ENCODE measurements around the gene RAP1GDS1. TPM values are rescaled to one million over a fixed set of nuclear protein-coding genes. Genes with fewer than 3 reads are reported as not detected.

The RAP1GDS1 gene, protein sequence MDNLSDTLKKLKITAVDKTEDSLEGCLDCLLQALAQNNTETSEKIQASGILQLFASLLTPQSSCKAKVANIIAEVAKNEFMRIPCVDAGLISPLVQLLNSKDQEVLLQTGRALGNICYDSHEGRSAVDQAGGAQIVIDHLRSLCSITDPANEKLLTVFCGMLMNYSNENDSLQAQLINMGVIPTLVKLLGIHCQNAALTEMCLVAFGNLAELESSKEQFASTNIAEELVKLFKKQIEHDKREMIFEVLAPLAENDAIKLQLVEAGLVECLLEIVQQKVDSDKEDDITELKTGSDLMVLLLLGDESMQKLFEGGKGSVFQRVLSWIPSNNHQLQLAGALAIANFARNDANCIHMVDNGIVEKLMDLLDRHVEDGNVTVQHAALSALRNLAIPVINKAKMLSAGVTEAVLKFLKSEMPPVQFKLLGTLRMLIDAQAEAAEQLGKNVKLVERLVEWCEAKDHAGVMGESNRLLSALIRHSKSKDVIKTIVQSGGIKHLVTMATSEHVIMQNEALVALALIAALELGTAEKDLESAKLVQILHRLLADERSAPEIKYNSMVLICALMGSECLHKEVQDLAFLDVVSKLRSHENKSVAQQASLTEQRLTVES
- polyA plus RNA-seq = 43.2 to 58.1 TPM (median 43.3 TPM) in 3 replicates
- polyA plus RNA-seq (2011; ENCODE audit: low read depth) = 319 TPM
- polyA plus RNA-seq (2011; cell fraction: cytosol; rRNA removed) = 35.6 and 66.5 TPM in 2 replicates
- 34.6 and 37.9 TPM in 2 replicates for polyA plus RNA-seq (2011; cell fraction: nucleus; rRNA removed)
- 39.2 and 51.9 TPM in 2 replicates for polyA plus RNA-seq (2012; ENCODE audit: low replicate concordance)
- polyA minus RNA-seq = 20.6 to 111 TPM (median 70.1 TPM) in 3 replicates
- polyA minus RNA-seq (2011; cell fraction: cytosol; rRNA and poly(A)+ RNA removed) = 97.8 TPM
- polyA minus RNA-seq (2011; cell fraction: nucleus; rRNA and poly(A)+ RNA removed) = 48.6 and 89.5 TPM in 2 replicates

DNA sequence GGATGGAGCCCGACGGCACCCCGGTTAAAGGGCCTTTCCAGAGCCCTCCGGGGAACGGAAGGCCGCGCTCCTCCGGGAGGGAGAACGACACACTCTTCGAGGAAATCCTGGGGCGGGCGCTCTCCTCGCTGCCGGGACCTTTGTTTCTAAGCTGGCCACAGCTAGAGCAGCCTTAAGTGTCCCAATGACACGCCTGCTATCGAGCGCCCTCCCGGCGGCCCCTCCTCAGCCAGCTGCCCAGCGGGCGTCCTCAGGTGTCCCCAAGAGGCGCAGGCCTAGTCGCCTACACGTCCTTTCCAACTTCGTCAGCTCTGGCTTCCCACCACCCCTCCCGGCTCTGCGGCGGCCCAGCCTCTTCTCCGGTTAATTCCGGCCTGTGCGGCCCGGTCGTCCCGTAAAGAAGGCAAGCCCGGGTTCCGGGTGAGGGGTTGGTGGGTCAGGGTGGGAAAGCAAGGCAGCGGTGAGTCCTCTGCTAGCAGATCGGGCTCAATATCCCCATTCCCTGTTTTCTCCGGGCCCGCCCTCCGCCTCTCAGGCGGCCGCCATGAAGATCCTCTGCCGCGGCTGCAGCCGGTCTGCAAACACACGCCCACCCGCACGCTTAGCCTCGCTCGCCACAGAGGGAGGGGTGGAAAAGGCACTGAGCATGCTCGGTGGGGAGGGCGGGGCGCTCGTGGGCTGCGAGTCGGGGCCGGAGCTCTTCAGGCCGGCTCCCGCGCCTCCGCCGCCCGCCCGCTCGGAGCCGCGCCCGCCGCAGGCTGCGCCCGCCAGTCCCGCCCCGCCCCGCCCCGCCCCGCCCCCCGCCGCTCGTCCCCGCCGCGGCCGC is at the start of gene RAP1GDS1:
Gene RAP1GDS1 (plus strand): TSS at position 806 of the 826 bp plus-strand sequence. CDS start 182 bp downstream, outside the sequence.
- peak within 1 kb of the TSS; percentile 90 for H3K27ac ChIP-seq (ENCODE audit: control insufficient read depth, insufficient read depth, low read length)
- FAIRE-seq (no peak), DNase-seq (ENCODE audit: low read depth, low spot score) (peak; percentile 23)
- TF ChIP-seq, protein P1, sequence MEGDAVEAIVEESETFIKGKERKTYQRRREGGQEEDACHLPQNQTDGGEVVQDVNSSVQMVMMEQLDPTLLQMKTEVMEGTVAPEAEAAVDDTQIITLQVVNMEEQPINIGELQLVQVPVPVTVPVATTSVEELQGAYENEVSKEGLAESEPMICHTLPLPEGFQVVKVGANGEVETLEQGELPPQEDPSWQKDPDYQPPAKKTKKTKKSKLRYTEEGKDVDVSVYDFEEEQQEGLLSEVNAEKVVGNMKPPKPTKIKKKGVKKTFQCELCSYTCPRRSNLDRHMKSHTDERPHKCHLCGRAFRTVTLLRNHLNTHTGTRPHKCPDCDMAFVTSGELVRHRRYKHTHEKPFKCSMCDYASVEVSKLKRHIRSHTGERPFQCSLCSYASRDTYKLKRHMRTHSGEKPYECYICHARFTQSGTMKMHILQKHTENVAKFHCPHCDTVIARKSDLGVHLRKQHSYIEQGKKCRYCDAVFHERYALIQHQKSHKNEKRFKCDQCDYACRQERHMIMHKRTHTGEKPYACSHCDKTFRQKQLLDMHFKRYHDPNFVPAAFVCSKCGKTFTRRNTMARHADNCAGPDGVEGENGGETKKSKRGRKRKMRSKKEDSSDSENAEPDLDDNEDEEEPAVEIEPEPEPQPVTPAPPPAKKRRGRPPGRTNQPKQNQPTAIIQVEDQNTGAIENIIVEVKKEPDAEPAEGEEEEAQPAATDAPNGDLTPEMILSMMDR (optimal IDR thresholded peaks at IDR 0.05 in 1 of 3, IDR thresholded peaks at IDR 0.05 in 1 of 3, conservative IDR thresholded peaks at IDR 0.05 in 1 of 3; ENCODE audit: extremely low read depth in 1 of 3, insufficient read depth in 2 of 3, low read length in 3 of 3) = no peak
- no peak for TF ChIP-seq EZH2 (IDR thresholded peaks at IDR 0.05; ENCODE audit: low read length)
- H3K36me3 ChIP-seq (ENCODE audit: control insufficient read depth in 2 of 2, extremely low read depth in 1 of 2, insufficient read depth in 2 of 2, low read length in 2 of 2) = no peaks in the 10 kb centered on the region
- peaks cover 2% of the 10 kb centered on the region for H4K20me1 ChIP-seq (ENCODE audit: control insufficient read depth, extremely low read depth, insufficient read depth, low read length)
- H3K79me2 ChIP-seq (ENCODE audit: control insufficient read depth, insufficient read depth, low read length) = peaks cover 49% of the 10 kb centered on the region
- peak within 1 kb of the TSS; percentile 90 for H2AFZ ChIP-seq (ENCODE audit: control insufficient read depth, low read length)
- no peaks in the 10 kb centered on the region for H3K9me3 ChIP-seq (ENCODE audit: control insufficient read depth, low read depth, low read length)
- H3K9me1 ChIP-seq (ENCODE audit: control insufficient read depth, extremely low read depth, insufficient read depth, low read length) = no peaks in the 10 kb centered on the region
- peak within 1 kb of the TSS; percentile 94 for H3K4me2 ChIP-seq (ENCODE audit: control insufficient read depth, extremely low read depth, insufficient read depth, low read depth, low read length)
- no peaks in the 10 kb centered on the region for H3K27me3 ChIP-seq (ENCODE audit: control insufficient read depth, extremely low read depth, insufficient read depth, low read length)
- dilution Hi-C loops (cut with MboI; ENCODE audit: extremely low pct_ligation_motif_present, low sequenced_read_pairs) = no loop called here
- peaks cover 17% of the 10 kb centered on the region for H3K4me1 ChIP-seq (ENCODE audit: control insufficient read depth, extremely low read depth, insufficient read depth, low read length)
- peak within 1 kb of the TSS; percentile 74 to 99 (median 93) for H3K4me3 ChIP-seq (ENCODE audit: control insufficient read depth in 2 of 3, extremely low read depth in 1 of 3, insufficient read depth in 2 of 3, low read depth in 1 of 3, low read length in 3 of 3)
- peak within 1 kb of the TSS; percentile 90 for H3K9ac ChIP-seq (ENCODE audit: control insufficient read depth, extremely low read depth, insufficient read depth, low read length)

DNA sequence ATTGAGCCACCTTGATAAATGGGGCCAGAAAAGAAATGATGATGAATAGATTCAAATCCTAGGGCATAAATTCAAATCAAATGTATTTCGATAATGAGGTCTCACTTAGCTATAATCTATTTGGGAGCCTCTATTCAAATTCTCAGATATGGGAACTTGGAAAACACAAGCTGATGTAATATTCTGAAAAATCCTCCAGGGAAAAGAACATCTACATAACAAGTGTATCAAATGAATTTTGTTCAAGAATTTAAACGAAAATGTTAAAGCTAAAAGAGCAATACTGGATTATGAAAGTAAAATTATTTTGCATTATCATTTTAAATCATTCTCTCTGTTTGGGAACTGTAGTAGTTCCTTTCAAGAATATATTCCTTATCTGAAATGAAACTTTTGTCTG is 38.9 kb upstream of the RAP1GDS1 start:
- Histone ChIP-seq H3K27me3 (ENCODE audit: control insufficient read depth, extremely low read depth, insufficient read depth, low read length) (no peaks in the 10 kb centered on the region), H3K4me3 (ENCODE audit: control insufficient read depth in 2 of 3, extremely low read depth in 1 of 3, insufficient read depth in 2 of 3, low read depth in 1 of 3, low read length in 3 of 3) (no peak overlapping the region), H3K79me2 (ENCODE audit: control insufficient read depth, insufficient read depth, low read length) (no peaks in the 10 kb centered on the region), H3K4me2 (ENCODE audit: control insufficient read depth, extremely low read depth, insufficient read depth, low read depth, low read length) (no peak overlapping the region), H3K27ac (ENCODE audit: control insufficient read depth, insufficient read depth, low read length) (no peak overlapping the region), H3K4me1 (ENCODE audit: control insufficient read depth, extremely low read depth, insufficient read depth, low read length) (no peaks in the 10 kb centered on the region), H3K9ac (ENCODE audit: control insufficient read depth, extremely low read depth, insufficient read depth, low read length) (no peak overlapping the region), H3K9me1 (ENCODE audit: control insufficient read depth, extremely low read depth, insufficient read depth, low read length) (no peaks in the 10 kb centered on the region), H3K36me3 (ENCODE audit: control insufficient read depth in 2 of 2, extremely low read depth in 1 of 2, insufficient read depth in 2 of 2, low read length in 2 of 2) (no peaks in the 10 kb centered on the region), H3K9me3 (ENCODE audit: control insufficient read depth, low read depth, low read length) (no peaks in the 10 kb centered on the region), H2AFZ (ENCODE audit: control insufficient read depth, low read length) (no peak overlapping the region), H4K20me1 (ENCODE audit: control insufficient read depth, extremely low read depth, insufficient read depth, low read length) (no peaks in the 10 kb centered on the region)
- no peak for FAIRE-seq
- TF ChIP-seq EZH2 (IDR thresholded peaks at IDR 0.05; ENCODE audit: low read length) = no peak
- TF ChIP-seq, protein P1 (optimal IDR thresholded peaks at IDR 0.05 in 1 of 3, IDR thresholded peaks at IDR 0.05 in 1 of 3, conservative IDR thresholded peaks at IDR 0.05 in 1 of 3; ENCODE audit: extremely low read depth in 1 of 3, insufficient read depth in 2 of 3, low read length in 3 of 3) = no peak
- no peak for DNase-seq (ENCODE audit: low read depth, low spot score)
- dilution Hi-C loops (cut with MboI; ENCODE audit: extremely low pct_ligation_motif_present, low sequenced_read_pairs) = no loop called here
